Uterus (tissue), 2 donors: ENCODE data around the gene PSAP.

ENCODE experiments used
- POLR2A ChIP-seq, 2 donors: fragments of 450-650 bp; IDR thresholded peaks; one replicate each; pipeline ENCODE4 v1.6.1; 2016; ENCODE audit warnings: antibody characterized with exemption in 2 of 2, mild to moderate bottlenecking in 1 of 2, moderate library complexity in 1 of 2
- TF ChIP-seq, protein P1 (sequence below), 4 experiments: fragments of 200-600 bp in 2 of 4; fragments of 450-650 bp in 2 of 4; sonication (generic) in 2 of 4; IDR thresholded peaks; one replicate each; pipeline ENCODE4 v1.5.1; 2016 to 2019; ENCODE audit warnings: antibody characterized with exemption in 4 of 4, mild to moderate bottlenecking in 2 of 4, moderate library complexity in 1 of 4

DNA sequence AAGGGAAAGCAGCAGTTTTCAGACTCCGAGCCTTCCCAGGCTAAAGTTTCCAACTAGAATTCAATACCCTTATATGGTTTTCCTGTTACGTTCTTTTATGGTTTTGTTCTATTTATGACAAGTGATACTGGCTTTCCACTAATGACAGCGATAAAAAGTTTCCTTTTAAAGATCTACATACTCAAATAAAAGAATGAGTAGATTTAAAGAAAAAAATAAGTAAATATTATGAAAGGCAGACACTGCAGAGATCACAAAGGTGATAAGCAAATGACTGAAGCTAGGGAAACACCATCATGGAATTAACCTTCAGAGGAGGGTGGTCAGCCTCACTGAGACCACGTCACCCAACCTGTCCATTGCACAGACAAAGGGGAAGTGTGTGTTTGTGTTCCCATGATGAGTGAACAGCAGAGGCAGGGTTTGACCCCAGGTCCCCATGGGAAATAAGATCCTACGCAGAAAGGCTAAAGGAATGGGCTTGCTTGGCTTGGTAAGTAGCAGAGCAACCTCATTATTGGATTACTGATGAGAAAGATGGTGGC is 81.7 kb downstream of the PSAP start:
- TF ChIP-seq, protein P1, sequence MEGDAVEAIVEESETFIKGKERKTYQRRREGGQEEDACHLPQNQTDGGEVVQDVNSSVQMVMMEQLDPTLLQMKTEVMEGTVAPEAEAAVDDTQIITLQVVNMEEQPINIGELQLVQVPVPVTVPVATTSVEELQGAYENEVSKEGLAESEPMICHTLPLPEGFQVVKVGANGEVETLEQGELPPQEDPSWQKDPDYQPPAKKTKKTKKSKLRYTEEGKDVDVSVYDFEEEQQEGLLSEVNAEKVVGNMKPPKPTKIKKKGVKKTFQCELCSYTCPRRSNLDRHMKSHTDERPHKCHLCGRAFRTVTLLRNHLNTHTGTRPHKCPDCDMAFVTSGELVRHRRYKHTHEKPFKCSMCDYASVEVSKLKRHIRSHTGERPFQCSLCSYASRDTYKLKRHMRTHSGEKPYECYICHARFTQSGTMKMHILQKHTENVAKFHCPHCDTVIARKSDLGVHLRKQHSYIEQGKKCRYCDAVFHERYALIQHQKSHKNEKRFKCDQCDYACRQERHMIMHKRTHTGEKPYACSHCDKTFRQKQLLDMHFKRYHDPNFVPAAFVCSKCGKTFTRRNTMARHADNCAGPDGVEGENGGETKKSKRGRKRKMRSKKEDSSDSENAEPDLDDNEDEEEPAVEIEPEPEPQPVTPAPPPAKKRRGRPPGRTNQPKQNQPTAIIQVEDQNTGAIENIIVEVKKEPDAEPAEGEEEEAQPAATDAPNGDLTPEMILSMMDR (IDR thresholded peaks at IDR 0.05): no peak
- no peak for TF ChIP-seq POLR2A (IDR thresholded peaks at IDR 0.05)
